ENCODE measurements around the gene PHIP.
A peak's percentile ranks its signal among the peaks of the same experiment; 100 is the strongest.

Gene PHIP

DNA sequence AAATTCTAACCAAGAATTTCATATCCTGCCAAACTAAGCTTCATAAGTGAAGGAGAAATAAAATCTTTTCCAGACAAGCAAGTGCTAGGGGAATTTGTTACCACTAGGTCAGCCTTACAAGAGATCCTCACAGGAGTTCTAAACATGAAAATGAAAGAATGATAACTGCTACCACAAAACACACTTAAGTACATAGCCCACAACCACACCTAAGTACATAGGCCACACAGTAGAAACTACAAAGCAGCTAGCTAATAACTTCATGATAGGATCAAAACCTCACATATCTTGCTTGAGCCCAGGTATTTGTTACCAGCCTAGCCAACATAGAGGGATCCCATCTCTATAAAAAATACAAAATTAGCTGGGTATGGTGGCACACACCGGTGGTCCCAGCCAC, 160.3 kb downstream of the PHIP start:
- H3K4me3 ChIP-seq (ENCODE audit: control insufficient read depth, low read depth, low read length), result no peak overlapping the region
- TF ChIP-seq, protein P1, sequence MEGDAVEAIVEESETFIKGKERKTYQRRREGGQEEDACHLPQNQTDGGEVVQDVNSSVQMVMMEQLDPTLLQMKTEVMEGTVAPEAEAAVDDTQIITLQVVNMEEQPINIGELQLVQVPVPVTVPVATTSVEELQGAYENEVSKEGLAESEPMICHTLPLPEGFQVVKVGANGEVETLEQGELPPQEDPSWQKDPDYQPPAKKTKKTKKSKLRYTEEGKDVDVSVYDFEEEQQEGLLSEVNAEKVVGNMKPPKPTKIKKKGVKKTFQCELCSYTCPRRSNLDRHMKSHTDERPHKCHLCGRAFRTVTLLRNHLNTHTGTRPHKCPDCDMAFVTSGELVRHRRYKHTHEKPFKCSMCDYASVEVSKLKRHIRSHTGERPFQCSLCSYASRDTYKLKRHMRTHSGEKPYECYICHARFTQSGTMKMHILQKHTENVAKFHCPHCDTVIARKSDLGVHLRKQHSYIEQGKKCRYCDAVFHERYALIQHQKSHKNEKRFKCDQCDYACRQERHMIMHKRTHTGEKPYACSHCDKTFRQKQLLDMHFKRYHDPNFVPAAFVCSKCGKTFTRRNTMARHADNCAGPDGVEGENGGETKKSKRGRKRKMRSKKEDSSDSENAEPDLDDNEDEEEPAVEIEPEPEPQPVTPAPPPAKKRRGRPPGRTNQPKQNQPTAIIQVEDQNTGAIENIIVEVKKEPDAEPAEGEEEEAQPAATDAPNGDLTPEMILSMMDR (IDR thresholded peaks at IDR 0.05; ENCODE audit: control insufficient read depth, insufficient read depth, low read depth, low read length, missing control alignments), result no peak
- DNase-seq (ENCODE audit: low read depth), result no peak

DNA sequence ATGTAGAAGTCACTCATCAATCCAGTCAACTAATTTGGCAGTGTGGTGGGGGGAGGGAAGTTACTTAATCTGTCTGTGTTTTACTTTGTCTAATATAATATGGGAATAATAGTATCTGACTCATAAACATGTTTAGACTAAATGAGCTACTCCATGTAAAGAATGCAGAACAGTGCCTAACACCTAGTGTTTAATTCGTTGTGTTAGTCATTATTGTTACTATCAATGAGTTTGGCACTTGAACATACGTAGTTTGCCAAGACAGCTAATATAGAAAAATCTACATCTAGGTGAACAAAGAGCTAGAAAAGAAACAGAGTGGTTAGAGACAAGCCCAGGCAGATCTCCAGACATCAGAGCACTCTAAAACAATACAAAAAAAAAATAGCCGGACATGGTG, 161.6 kb downstream of the PHIP start:
- DNase-seq (ENCODE audit: low read depth), result no peak
- TF ChIP-seq, protein P1 (IDR thresholded peaks at IDR 0.05; ENCODE audit: control insufficient read depth, insufficient read depth, low read depth, low read length, missing control alignments), result no peak

DNA sequence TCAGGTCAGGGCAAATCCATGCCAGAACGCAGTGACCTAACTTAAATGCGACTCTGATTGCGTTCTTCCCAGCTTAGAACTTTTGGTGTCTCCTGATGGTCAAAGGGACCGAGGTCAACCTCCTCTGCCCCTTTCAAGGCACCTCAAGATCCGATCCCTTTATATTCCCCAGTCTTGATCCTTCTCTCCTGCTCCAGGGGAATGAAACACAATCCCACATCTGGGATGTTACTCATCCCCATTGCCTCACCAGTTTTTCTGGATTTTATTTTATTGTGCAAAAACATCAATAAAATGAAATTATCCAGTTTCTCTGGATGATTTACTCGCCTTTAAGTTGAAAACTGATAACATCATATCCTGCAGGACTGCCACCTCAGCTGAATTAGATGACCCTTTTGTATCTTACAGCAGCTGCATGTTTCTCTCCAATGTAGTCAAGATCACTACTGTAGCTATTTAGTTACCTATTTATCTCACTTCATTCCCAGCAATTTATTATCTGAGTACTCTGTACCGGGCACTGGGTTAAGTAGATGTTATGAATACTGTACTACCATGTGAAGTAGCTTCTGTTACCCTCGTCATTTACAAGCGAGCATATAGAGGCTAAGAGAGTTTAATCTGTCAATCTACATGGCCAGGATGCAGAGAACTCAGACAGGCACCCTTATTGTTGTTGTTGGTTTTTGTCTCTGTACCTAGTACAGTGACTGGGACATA, 166.7 kb downstream of the PHIP start:
- TF ChIP-seq, protein P1 (IDR thresholded peaks at IDR 0.05; ENCODE audit: control insufficient read depth, insufficient read depth, low read depth, low read length, missing control alignments), result no peak
- H3K4me3 ChIP-seq (ENCODE audit: control insufficient read depth, low read depth, low read length), result no peak overlapping the region
- no peak for DNase-seq (ENCODE audit: low read depth)

More for the DNA sequence above, 161.6 kb downstream of the PHIP start:
- H3K4me3 ChIP-seq (ENCODE audit: control insufficient read depth, low read depth, low read length), result no peak overlapping the region

DNA sequence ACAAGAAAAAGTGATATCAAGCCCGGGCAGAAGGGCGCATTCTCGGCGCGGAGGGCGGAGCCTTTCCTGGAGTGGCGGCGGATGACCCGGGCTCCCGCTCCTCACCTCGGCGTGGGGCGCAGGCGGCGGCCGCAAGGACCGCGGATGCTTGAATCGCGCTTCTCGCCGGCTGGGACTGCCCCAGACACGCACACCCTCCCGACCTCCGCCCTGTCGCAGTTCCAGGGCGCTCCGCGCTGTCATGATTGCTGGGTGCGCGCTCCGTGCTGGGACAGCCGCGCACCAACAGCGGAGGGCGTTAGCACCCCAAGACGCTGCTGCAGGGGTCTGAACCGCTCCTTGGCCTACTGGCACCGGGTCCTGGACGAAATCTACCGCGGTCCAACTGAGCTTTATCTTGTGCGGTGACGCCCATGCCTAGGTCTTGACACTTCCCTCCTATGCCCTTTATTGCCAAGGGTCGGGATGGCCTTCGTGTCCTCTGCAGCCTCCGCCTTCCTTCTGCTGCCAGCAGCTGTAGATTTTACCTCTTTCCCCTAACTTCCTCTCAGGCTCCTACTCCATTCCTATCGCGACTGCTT, 167.4 kb downstream of the PHIP start:
- H3K4me3 ChIP-seq (ENCODE audit: control insufficient read depth, low read depth, low read length), result peak overlapping the region; percentile 34
- DNase-seq (ENCODE audit: low read depth), result no peak

DNA sequence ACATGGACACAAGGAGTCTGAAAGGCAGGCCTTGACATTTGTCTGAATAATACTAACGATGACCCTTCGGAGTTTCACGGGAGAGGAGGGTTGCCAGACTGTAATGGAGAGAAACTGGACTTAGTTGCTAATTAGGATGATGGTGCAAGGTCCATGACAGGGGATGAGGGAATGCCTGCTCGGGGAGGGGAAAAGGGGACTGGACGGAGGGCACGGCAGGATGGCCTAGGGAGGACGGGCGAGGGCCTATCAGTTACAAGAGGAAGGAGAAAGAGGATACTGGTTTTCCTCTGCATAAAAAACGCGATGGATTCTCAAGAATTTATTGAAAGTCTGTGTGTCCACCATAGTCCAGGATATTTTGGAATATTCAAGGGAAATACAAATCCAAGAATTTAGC, 168.0 kb downstream of the PHIP start:
- no peak for DNase-seq (ENCODE audit: low read depth)
- H3K4me3 ChIP-seq (ENCODE audit: control insufficient read depth, low read depth, low read length), result no peak overlapping the region
- TF ChIP-seq, protein P1 (IDR thresholded peaks at IDR 0.05; ENCODE audit: control insufficient read depth, insufficient read depth, low read depth, low read length, missing control alignments), result no peak

More for the DNA sequence above, 167.4 kb downstream of the PHIP start:
- TF ChIP-seq, protein P1 (IDR thresholded peaks at IDR 0.05; ENCODE audit: control insufficient read depth, insufficient read depth, low read depth, low read length, missing control alignments), result no peak

DNA sequence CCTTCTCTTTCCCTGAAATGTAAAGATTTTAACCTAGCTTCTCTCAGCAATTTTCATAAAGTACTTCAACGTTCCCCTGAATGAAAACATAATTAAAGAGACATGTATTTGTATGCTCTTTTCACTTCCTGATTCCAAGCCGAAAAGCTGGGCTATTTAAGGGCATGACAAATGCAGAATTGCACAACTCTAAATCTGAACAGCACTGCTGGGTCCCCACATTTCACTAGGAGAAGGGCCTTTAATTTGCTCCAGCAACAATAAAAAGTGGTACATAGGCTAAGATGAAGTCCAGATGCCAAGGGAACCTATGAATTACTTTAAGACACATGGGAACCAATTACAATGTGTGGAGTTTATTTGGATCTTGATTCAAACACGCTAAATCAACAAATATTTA, 168.7 kb downstream of the PHIP start:
- peak; percentile 76 for DNase-seq (ENCODE audit: low read depth)
- TF ChIP-seq, protein P1 (IDR thresholded peaks at IDR 0.05; ENCODE audit: control insufficient read depth, insufficient read depth, low read depth, low read length, missing control alignments), result no peak
- H3K4me3 ChIP-seq (ENCODE audit: control insufficient read depth, low read depth, low read length), result no peak overlapping the region

Measured in AG09309 (cell line).